ENCODE results near the gene NACA2.
"Not testable (repeated sequence)": the region's sequence is repeated elsewhere in the genome, so short reads cannot be mapped to it uniquely, and the experiment has no call there.

The NACA2 gene

GRCh38 chr17:61594294-61594825 is 3.3 kb upstream of the NACA2 start:
- Mint-ChIP-seq H3K27me3 (peaks cover 7 to 24% of the 10 kb centered on the region in 2 donors), H3K27ac (no peak overlapping the region), H3K36me3 (ENCODE audit: insufficient read depth) (no peaks in the 10 kb centered on the region), H3K4me1 (ENCODE audit: low read depth in 2 of 2) (no peaks in the 10 kb centered on the region), H3K4me3 (no peak overlapping the region), H3K9me3 (no peaks in the 10 kb centered on the region)
- ATAC-seq (replicated peaks) (no peak), DNase-seq (no peak)

DNA sequence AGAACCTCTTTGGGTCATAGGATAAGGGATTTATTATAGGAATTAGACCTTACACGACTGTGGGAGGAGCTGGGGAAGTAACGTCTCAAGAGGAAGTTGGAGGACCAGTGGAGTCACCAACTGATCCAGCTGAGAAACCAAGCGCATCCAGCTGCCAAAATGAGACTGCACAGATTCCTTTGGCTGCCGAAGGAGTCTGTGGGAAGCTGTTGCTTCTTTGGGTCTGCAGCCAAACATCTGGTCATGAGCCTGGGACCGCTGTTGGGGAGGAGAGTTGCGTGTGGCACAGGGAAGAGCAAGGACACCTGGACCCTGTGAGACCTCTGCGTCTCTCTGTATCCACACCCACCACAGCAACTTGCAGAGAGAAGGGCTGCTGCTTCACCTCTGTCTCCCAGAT is 2.4 kb upstream of the NACA2 start:
- H3K27me3 Mint-ChIP-seq, result peaks cover 7 to 24% of the 10 kb centered on the region in 2 donors
- no peaks in the 10 kb centered on the region for H3K36me3 Mint-ChIP-seq (ENCODE audit: insufficient read depth)
- no peak overlapping the region for H3K4me3 Mint-ChIP-seq
- no peak overlapping the region for H3K27ac Mint-ChIP-seq
- DNase-seq, result no peak
- ATAC-seq (replicated peaks), result no peak
- no peaks in the 10 kb centered on the region for H3K9me3 Mint-ChIP-seq
- no peaks in the 10 kb centered on the region for H3K4me1 Mint-ChIP-seq (ENCODE audit: low read depth in 2 of 2)

GRCh38 chr17:61591930-61592329 is 911 bp upstream of the NACA2 start:
- no peaks in the 10 kb centered on the region for H3K9me3 Mint-ChIP-seq
- no peak for ATAC-seq (replicated peaks)
- H3K4me3 Mint-ChIP-seq, result no peak overlapping the region
- no peaks in the 10 kb centered on the region for H3K36me3 Mint-ChIP-seq (ENCODE audit: insufficient read depth)
- H3K27me3 Mint-ChIP-seq, result peaks cover 7 to 24% of the 10 kb centered on the region in 2 donors
- H3K27ac Mint-ChIP-seq, result no peak overlapping the region
- DNase-seq, result no peak
- no peaks in the 10 kb centered on the region for H3K4me1 Mint-ChIP-seq (ENCODE audit: low read depth in 2 of 2)

DNA sequence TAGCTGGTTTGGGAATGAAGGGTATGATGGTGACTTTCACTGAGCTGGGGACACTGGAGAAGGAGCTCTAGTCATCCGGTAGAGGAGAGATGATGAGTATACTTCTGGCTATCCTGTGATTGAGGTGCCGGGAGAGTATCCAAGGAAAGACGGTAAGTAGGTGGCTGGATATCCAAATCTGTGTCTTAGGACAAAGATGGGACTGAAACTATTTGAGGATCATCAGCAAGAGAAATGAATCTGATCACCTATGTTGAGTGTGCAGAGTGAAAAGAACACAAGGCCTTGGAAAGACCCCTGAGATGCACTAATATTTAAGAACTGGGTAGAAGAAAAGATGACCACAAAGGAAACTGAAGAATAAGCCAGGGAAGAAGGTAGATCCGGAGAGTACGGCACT is 1.0 kb downstream of the NACA2 start:
- H3K27me3 Mint-ChIP-seq, result peaks cover 0 to 11% of the 10 kb centered on the region in 2 donors
- H3K4me3 Mint-ChIP-seq, result no peak overlapping the region
- no peaks in the 10 kb centered on the region for H3K4me1 Mint-ChIP-seq (ENCODE audit: low read depth in 2 of 2)
- no peaks in the 10 kb centered on the region for H3K36me3 Mint-ChIP-seq (ENCODE audit: insufficient read depth)
- no peak overlapping the region for H3K27ac Mint-ChIP-seq
- no peaks in the 10 kb centered on the region for H3K9me3 Mint-ChIP-seq
- no peak for ATAC-seq (replicated peaks)
- DNase-seq, result no peak

DNA sequence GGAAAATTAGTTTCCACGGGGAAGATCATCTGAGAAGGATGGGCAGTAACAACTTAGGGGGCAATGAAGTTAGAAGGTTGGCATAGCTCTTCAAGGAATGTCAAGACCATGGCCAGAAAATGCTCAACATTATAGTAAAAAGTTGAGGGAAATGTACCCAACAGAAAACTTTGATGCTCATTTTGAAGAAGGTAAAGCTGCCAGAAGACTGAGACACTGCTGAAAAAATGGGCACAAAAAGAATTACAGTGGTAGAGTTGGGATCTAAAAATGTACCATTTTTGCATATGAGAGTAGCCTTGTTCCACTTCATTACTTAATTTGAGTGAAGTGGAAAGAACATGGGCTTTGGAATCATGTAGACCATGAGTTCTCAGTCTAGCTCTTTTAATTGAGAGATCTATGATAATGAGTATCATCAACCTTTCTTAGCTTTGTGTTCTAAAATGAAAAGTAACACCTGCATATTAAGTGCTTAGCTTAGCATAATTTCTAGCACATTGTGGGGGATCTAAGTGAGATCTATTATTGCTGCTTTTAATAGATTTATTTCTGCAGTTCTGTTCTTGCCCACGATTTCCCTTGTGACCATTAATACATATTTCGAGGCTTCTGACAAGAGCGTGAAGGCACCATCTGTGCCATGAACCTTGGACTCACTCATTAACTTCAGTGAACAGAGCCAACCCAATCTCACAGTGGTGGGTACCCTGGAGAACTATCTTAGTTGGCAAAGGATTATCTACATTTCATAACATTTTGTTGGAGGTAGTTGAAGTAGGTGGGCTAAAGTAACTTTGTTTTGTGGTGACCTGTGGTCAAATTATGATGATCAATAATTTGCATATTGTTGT is 3.0 kb downstream of the NACA2 start:
- no peaks in the 10 kb centered on the region for H3K4me1 Mint-ChIP-seq (ENCODE audit: low read depth in 2 of 2)
- H3K4me3 Mint-ChIP-seq, result no peak overlapping the region
- H3K27me3 Mint-ChIP-seq, result peaks cover 0 to 1% of the 10 kb centered on the region in 2 donors
- no peaks in the 10 kb centered on the region for H3K9me3 Mint-ChIP-seq
- no peak overlapping the region for H3K27ac Mint-ChIP-seq
- DNase-seq, result no peak
- no peak for ATAC-seq (replicated peaks)
- no peaks in the 10 kb centered on the region for H3K36me3 Mint-ChIP-seq (ENCODE audit: insufficient read depth)

DNA sequence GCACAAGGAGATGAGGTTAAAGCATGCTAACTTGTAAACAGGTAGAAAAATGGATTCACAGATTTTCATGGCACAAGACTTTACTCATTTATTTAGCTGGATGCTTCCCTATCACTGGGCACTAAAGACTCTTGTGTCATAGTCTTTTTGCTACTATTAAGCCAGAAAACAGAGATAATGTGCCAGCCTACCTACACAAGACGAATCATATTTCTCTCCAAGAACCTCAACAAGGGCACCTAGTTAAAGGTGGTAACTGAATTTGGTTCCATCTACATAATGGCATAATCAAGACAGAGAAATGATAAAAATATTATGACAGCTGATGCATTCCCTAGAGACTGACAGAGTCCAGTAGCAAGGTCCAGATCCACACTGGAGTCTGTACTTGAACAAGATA is 3.8 kb downstream of the NACA2 start:
- no peaks in the 10 kb centered on the region for H3K27me3 Mint-ChIP-seq
- no peaks in the 10 kb centered on the region for H3K36me3 Mint-ChIP-seq (ENCODE audit: insufficient read depth)
- H3K27ac Mint-ChIP-seq, result no peak overlapping the region
- H3K4me3 Mint-ChIP-seq, result no peak overlapping the region
- DNase-seq (no peak), ATAC-seq (replicated peaks) (no peak)
- H3K4me1 Mint-ChIP-seq (ENCODE audit: low read depth in 2 of 2), result no peaks in the 10 kb centered on the region
- no peaks in the 10 kb centered on the region for H3K9me3 Mint-ChIP-seq

DNA sequence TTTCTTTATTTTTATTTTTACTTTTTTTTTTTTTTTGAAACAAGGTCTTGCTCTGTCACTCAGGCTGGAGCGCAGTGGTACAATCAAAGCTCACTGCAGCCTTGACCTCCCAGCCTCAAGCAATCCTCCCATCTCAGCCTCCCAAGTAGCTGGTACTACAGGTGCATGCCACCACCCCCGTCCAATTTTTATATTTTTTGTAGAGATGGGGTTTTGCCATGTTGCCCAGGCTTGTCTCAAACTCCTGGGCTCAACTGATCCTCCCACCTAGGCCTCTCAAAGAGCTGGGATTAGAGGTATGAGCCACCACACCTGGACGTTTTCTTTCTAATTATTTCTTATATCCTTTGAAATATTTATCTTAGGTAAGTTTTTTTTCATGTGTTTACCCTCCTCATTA is 4.4 kb downstream of the NACA2 start:
- H3K4me3 Mint-ChIP-seq; DNase-seq; ATAC-seq (replicated peaks); H3K27ac Mint-ChIP-seq; H3K27me3 Mint-ChIP-seq; H3K9me3 Mint-ChIP-seq; H3K4me1 Mint-ChIP-seq (ENCODE audit: low read depth in 2 of 2); H3K36me3 Mint-ChIP-seq (ENCODE audit: insufficient read depth): not testable (repeated sequence)

GRCh38 chr17:61586031-61586566 is 4.9 kb downstream of the NACA2 start:
- Mint-ChIP-seq H3K27me3 (peaks cover 7 to 9% of the 10 kb centered on the region in 2 donors), H3K4me3 (no peak overlapping the region), H3K9me3 (no peaks in the 10 kb centered on the region), H3K4me1 (ENCODE audit: low read depth in 2 of 2) (no peaks in the 10 kb centered on the region), H3K36me3 (ENCODE audit: insufficient read depth) (no peaks in the 10 kb centered on the region), H3K27ac (no peak overlapping the region)
- ATAC-seq (replicated peaks), result no peak
- no peak for DNase-seq

GRCh38 chr17:61584866-61585265 is 6.2 kb downstream of the NACA2 start:
- H3K27me3 Mint-ChIP-seq, result peaks cover 18 to 19% of the 10 kb centered on the region in 2 donors
- no peaks in the 10 kb centered on the region for H3K36me3 Mint-ChIP-seq (ENCODE audit: insufficient read depth)
- no peaks in the 10 kb centered on the region for H3K4me1 Mint-ChIP-seq (ENCODE audit: low read depth in 2 of 2)
- H3K9me3 Mint-ChIP-seq, result no peaks in the 10 kb centered on the region
- H3K27ac Mint-ChIP-seq, result no peak overlapping the region
- no peak overlapping the region for H3K4me3 Mint-ChIP-seq
- ATAC-seq (replicated peaks) (no peak), DNase-seq (no peak)

GRCh38 chr17:61584266-61584665 is 6.8 kb downstream of the NACA2 start:
- Mint-ChIP-seq H3K36me3 (ENCODE audit: insufficient read depth) (no peaks in the 10 kb centered on the region), H3K4me1 (ENCODE audit: low read depth in 2 of 2) (no peaks in the 10 kb centered on the region), H3K4me3 (no peak overlapping the region), H3K27me3 (peaks cover 18 to 25% of the 10 kb centered on the region in 2 donors), H3K27ac (no peak overlapping the region), H3K9me3 (no peaks in the 10 kb centered on the region)
- no peak for DNase-seq
- ATAC-seq (replicated peaks), result no peak

- ATAC-seq (replicated peaks) (no peak), DNase-seq (no peak)
- Mint-ChIP-seq H3K27me3 (peaks cover 18 to 28% of the 10 kb centered on the region in 2 donors), H3K9me3 (no peaks in the 10 kb centered on the region), H3K27ac (no peak overlapping the region), H3K36me3 (ENCODE audit: insufficient read depth) (no peaks in the 10 kb centered on the region), H3K4me1 (ENCODE audit: low read depth in 2 of 2) (no peaks in the 10 kb centered on the region), H3K4me3 (no peak overlapping the region)
Observed at GRCh38 chr17:61583660-61584264, 7.3 kb downstream of the NACA2 start.

DNA sequence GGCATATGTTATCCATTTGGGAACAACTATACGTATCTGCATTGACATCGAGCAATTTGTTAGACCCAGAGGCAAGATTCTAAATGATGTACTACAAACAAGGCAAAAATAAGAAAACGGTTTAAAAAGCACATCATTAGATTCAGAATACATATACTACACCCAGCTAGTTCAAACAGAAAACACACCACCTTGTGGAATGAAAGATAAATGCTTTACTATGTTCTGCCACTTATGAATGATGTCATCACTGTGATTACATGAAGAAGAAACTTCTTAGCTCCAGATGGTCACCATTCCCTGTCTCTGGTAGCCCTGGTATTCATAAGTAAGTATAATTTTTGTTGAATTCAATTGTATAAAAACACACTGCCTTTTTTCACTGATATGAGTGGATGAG is 7.8 kb downstream of the NACA2 start:
- ATAC-seq (replicated peaks), result no peak
- no peaks in the 10 kb centered on the region for H3K9me3 Mint-ChIP-seq
- no peaks in the 10 kb centered on the region for H3K36me3 Mint-ChIP-seq (ENCODE audit: insufficient read depth)
- H3K27me3 Mint-ChIP-seq, result peaks cover 23 to 33% of the 10 kb centered on the region in 2 donors
- no peak for DNase-seq
- H3K27ac Mint-ChIP-seq, result no peak overlapping the region
- H3K4me1 Mint-ChIP-seq (ENCODE audit: low read depth in 2 of 2), result no peaks in the 10 kb centered on the region
- no peak overlapping the region for H3K4me3 Mint-ChIP-seq

DNA sequence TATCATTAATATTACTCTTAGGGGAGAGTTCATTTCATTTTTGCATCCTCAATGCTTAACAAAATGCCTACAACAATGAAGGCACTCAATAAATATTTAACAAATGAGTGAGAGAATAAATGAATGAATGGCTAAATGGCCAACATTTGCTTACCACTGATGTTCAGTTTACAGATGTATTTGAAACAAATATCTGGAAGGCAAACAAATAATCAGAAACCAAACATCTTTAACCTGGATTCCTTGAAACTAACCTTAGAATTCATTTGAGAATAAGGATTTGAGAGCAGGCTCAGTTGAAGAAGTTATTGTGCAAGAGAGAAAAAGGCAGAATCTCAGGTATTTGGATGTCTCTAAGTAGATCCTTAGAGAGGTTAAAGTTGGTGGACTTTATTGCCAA is 8.4 kb downstream of the NACA2 start:
- Mint-ChIP-seq H3K36me3 (ENCODE audit: insufficient read depth) (no peaks in the 10 kb centered on the region), H3K27me3 (peaks cover 28 to 34% of the 10 kb centered on the region in 2 donors), H3K4me1 (ENCODE audit: low read depth in 2 of 2) (no peaks in the 10 kb centered on the region), H3K4me3 (no peak overlapping the region), H3K9me3 (no peaks in the 10 kb centered on the region), H3K27ac (no peak overlapping the region)
- ATAC-seq (replicated peaks), result no peak
- DNase-seq, result no peak
